T-helper 2 cell treated with Interferon-gamma antibody and Interleukin-4, amounts not matched to agents 5 μg/mL and 100 μg/mL, for 36 hours (primary cell): ENCODE measurements around the gene ASXL1.
"Not testable (repeated sequence)": the region's sequence is repeated elsewhere in the genome, so short reads cannot be mapped to it uniquely, and the experiment has no call there.

ENCODE experiments used
- DNase-seq: peaks from one replicate; pipeline ENCODE4 v3.0.0; 2021; ENCODE audit warnings: low spot score
- H3K27ac Mint-ChIP-seq: one replicate; pipeline ENCODE4 v1.8.0; 2021; ENCODE audit warnings: mild to moderate bottlenecking, mixed read lengths
- H3K27me3 Mint-ChIP-seq: one replicate; pipeline ENCODE4 v1.8.0; 2021; ENCODE audit warnings: low read depth, mixed read lengths
- H3K36me3 Mint-ChIP-seq: one replicate; pipeline ENCODE4 v1.8.0; 2021; ENCODE audit warnings: low read depth, mixed read lengths
- H3K4me1 Mint-ChIP-seq: one replicate; pipeline ENCODE4 v1.8.0; 2021; ENCODE audit warnings: low read depth, mixed read lengths
- H3K4me3 Mint-ChIP-seq: one replicate; pipeline ENCODE4 v1.8.0; 2022; ENCODE audit warnings: mild to moderate bottlenecking, moderate library complexity, mixed read lengths
- H3K9me3 Mint-ChIP-seq: one replicate; pipeline ENCODE4 v1.8.0; 2021; ENCODE audit warnings: mixed read lengths

Gene ASXL1

DNA sequence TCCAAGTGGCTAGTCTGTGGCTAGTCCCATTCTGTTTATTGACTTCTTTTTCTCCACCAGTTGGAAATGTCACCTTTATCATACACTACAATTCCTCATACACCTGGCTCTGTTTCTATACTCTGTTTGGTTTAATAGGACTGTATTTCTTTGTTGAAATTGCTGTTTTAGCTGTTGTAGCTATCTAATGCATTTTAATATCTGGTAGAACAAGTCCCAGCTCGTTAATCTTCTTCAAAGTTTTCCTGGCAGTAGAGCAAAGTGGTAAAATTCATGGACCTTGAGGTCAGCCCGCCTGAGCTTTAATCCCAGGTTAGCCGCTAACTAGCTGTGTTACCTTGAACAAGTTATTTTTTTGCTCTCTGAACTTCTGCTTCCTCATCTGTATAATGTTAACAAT is 9.9 kb upstream of the ASXL1 start:
- Mint-ChIP-seq H3K27me3 (no peaks in the 10 kb centered on the region), H3K9me3 (no peaks in the 10 kb centered on the region), H3K4me3 (no peak overlapping the region), H3K27ac (no peak overlapping the region), H3K36me3 (peaks cover 2% of the 10 kb centered on the region), H3K4me1 (peaks cover 12% of the 10 kb centered on the region)
- DNase-seq: no peak

DNA sequence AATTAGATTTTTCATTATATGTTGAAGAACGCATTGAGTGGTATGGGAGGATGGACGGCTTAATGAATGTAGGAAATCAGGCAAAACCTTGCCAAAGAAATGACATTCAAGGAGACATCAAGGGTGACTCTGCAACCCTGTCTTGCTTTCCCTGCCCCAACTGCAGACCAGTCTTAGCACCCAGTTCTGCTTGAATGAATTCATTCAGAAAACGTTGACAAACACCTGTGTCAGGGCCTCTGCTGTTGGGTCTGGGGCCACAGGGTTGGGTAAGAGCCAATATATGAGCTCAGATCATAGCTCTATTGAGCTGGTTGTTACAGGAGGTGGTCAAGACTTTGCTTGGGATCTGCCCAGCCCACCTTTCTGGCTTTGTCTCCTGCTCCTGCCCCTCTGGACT is 7.7 kb upstream of the ASXL1 start:
- Mint-ChIP-seq H3K36me3 (peaks cover 2% of the 10 kb centered on the region), H3K4me3 (no peak overlapping the region), H3K27ac (no peak overlapping the region), H3K27me3 (no peaks in the 10 kb centered on the region), H3K9me3 (no peaks in the 10 kb centered on the region), H3K4me1 (peaks cover 21% of the 10 kb centered on the region)
- DNase-seq: no peak

DNA sequence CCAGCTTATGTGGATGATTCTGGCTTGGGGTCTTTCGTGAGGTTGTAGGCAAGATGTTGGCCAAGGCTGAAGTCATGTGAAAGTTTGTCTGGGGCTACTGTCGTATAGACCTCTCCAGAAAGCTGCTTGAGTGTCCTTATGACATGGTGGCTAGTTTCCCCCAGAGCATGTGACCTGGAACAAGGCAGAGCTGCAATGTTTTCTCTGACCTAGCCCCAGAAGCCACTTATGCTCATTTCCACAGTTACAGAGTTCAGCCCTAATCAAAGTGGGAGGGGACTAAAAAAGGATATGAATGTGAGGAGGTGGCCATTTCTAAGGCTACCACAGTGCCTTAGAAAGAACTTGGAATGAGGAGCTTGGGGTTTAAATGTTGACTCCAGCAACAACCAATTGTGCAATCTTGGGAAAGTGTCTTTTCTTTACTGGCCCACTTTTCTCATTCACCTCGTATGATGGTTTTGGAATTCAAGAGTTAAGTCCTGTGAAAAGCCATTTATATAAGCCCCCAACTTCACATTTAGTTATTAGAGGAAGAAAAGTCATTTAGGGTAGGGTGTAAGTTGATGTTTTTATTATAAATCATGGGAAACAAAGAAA is 5.9 kb upstream of the ASXL1 start:
- H3K4me1 Mint-ChIP-seq: peaks cover 33% of the 10 kb centered on the region
- H3K27ac Mint-ChIP-seq: no peak overlapping the region
- no peak for DNase-seq
- H3K4me3 Mint-ChIP-seq: no peak overlapping the region
- H3K27me3 Mint-ChIP-seq: no peaks in the 10 kb centered on the region
- H3K36me3 Mint-ChIP-seq: peaks cover 2% of the 10 kb centered on the region
- H3K9me3 Mint-ChIP-seq: no peaks in the 10 kb centered on the region

DNA sequence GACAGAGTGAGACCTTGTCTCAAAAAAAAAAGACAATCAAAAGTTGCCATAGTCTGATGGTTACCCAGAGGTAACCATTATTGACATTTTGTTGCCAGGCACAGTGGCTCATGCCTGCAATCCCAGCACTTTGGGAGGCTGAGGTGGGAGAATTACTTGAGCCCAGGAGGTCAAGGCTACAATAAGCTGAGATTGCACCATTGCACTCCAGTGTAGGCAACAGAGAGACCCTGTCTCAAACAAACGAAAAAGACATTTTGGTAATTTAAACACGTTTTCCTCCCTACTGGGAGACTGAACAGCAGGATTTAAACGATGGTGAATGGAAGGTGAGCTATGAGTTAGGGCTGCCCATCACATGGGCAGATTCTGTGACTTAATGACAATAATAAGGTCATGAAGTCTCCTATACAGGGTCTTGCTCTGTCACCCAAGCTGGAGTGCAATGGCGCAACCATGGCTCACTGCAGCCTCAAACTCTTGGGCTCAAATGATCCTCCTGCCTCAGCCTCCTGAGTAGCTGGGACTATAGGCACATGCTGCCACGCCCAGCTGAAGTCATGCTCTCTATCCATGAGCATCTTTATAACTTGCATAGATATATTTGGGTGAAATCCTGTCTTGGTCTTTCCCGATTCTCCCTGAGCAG is 4.2 kb upstream of the ASXL1 start:
- H3K9me3 Mint-ChIP-seq: no peaks in the 10 kb centered on the region
- no peak overlapping the region for H3K4me3 Mint-ChIP-seq
- peaks cover 2% of the 10 kb centered on the region for H3K36me3 Mint-ChIP-seq
- no peaks in the 10 kb centered on the region for H3K27me3 Mint-ChIP-seq
- peaks cover 36% of the 10 kb centered on the region for H3K4me1 Mint-ChIP-seq
- H3K27ac Mint-ChIP-seq: peak overlapping the region; percentile 88
- DNase-seq: no peak

DNA sequence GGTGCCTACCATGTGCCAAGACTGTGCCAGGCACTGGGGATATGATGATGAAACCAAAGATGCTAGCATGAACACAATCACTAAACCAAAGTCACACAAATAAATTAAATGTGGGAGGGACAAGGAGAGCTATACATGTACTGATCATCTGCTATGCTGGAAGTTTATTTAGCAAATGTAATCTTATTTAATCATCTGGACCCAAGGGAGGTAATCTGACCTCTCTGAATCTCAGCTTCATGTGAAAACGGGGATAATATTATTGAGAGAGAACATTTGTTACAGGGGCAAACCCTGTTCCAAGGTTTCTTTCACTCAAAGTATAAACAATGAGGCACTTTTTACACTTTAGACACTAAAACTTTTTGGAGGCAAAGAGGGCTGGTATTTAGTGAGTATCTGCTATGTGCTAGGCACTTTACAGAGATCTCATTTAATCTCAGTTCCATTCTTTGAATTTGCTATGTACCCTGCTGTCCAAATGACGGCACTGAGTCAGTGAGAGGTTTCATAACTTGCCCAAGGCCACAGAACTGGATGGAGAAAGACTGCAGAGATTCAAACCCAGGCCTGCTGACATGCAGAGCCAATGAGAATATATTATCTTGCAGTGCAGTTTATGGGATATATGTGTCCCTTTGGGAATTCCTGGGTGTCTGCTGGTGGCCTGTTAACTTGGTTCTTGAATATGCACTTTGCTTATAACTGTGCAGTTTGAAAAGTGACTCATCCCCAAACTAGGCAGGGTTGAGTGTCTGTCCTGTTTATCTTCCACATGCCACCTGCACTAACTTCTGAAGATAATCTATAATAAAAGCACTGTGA is 3.3 kb upstream of the ASXL1 start:
- Mint-ChIP-seq H3K9me3 (no peaks in the 10 kb centered on the region), H3K4me1 (peaks cover 41% of the 10 kb centered on the region), H3K36me3 (peaks cover 8% of the 10 kb centered on the region), H3K27me3 (no peaks in the 10 kb centered on the region), H3K27ac (peak overlapping the region; percentile 88), H3K4me3 (peak overlapping the region; percentile 55)
- DNase-seq: peak; percentile 40

DNA sequence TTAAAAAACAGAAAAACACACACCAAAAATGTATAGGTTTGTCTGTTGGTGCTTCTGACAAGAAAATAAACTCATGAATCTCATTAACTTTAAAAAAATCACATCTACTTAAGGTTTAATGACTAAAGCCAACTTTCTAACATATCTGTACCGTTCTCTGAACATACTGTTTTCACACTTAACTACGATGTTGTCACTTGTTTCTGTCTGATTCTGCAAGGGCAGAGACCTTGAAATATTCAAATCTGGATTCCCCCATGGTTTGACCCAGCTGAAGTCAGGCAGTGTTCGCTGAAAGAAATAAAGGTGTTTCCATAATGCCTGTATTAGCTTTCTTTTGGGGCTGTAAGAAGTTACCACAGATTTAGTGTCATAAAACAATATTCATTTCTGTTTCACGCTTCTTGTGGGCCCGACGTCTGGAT is 2.7 kb upstream of the ASXL1 start:
- H3K4me3 Mint-ChIP-seq: peak overlapping the region; percentile 55
- H3K27me3 Mint-ChIP-seq: no peaks in the 10 kb centered on the region
- peak overlapping the region; percentile 88 for H3K27ac Mint-ChIP-seq
- peaks cover 10% of the 10 kb centered on the region for H3K36me3 Mint-ChIP-seq
- peaks cover 46% of the 10 kb centered on the region for H3K4me1 Mint-ChIP-seq
- no peaks in the 10 kb centered on the region for H3K9me3 Mint-ChIP-seq
- peak; percentile 37 for DNase-seq

DNA sequence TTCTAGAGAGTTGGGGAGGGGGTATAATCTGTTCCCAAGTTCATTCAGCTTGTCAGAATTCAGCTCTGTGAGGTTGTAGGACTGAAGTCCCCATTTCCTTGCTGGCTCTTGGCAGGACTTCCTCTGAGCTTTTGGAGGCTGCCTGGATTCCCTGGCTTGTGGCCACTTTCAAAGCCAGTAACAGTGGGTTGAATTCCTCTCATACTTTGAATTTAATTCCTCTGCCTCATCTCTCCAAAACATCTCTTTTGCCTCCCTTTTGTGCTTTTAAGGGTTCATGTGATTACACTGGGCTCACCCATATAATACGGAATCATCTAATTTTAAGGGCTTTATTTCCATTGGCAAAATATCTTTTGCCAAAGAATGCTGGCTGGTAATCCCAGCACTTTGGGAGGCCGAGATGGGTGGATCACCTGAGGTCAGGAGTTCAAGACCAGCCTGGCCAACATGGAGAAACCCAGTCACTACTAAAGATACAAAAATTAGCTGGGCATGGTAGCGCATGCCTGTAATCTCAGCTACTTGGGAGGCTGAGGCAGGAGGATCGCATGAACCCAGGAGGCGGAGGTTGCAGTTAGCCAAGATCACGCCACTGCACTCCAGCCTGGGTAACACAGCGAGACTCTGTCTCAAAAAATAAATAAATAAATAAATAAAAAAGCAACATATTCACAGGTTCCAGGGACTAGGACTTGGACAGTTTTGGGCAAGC is 2.1 kb upstream of the ASXL1 start:
- H3K4me3 Mint-ChIP-seq: peak overlapping the region; percentile 55
- H3K27me3 Mint-ChIP-seq, H3K9me3 Mint-ChIP-seq, DNase-seq: not testable (repeated sequence)
- peaks cover 49% of the 10 kb centered on the region for H3K4me1 Mint-ChIP-seq
- H3K36me3 Mint-ChIP-seq: peaks cover 14% of the 10 kb centered on the region
- H3K27ac Mint-ChIP-seq: peak overlapping the region; percentile 88

DNA sequence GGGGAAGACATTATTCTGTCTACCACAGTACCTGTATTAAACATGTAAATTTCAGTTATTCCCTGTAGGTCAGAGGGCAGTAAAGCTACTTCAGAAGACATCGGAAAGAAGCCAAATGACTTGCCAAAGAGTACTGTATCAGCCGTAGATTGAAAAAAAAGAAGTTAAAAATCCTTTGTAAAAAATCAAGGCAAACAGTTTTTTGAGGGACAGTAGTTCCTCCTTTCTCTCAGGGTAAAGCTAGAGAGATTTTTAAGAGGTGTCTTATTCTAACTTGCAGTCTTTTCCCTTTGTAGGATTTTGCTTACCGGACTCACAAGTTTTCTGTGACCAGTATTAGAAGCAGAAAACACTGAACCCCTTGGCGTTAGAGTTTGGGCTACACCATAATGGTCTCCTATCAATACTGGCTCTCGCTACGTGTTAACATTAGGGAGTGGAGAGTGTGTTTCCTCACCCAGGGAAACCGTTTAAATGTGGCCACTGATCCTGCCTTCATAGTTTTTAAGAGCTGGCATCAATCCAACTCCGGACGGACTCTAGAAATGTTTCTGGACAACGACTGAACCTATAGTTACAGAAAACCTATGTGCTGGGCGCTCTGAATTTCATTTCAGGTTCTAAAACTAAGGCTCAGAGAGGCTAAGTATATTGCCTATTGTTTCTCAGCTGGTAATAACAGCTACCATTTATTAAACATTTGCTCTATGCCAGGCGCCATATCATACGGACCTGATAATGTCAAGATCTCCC is 1.3 kb upstream of the ASXL1 start:
- H3K9me3 Mint-ChIP-seq: no peaks in the 10 kb centered on the region
- DNase-seq: no peak
- peak overlapping the region; percentile 99 for H3K27ac Mint-ChIP-seq
- peaks cover 17% of the 10 kb centered on the region for H3K36me3 Mint-ChIP-seq
- H3K4me3 Mint-ChIP-seq: peak overlapping the region; percentile 98
- no peaks in the 10 kb centered on the region for H3K27me3 Mint-ChIP-seq
- peaks cover 50% of the 10 kb centered on the region for H3K4me1 Mint-ChIP-seq

DNA sequence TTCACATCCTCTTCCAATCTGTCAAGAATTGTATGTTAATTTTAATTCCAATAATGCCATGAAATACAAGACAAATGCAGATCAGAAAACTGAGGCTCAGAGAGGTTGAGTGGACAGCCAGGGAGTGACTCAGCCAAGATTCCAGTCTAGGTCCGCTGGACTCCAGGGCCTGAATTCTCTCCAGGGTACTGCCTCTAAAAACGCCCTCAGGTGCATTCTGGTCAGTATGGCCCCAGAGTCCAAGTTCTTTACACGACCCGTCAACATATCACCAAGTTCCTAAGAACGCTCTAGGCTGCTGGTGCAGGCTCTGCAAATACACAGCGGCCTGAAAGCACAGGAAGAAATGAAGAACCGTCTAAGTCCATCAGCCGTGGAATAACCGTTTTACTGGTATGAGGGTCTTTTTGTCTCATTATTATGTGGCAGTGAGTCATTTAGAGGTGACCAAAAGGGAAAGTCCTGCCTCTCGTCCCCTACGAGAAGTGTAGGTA is 709 bp upstream of the ASXL1 start:
- no peak for DNase-seq
- peak overlapping the region; percentile 98 for H3K4me3 Mint-ChIP-seq
- H3K27ac Mint-ChIP-seq: peak overlapping the region; percentile 99
- no peaks in the 10 kb centered on the region for H3K9me3 Mint-ChIP-seq
- H3K36me3 Mint-ChIP-seq: peaks cover 21% of the 10 kb centered on the region
- no peaks in the 10 kb centered on the region for H3K27me3 Mint-ChIP-seq
- H3K4me1 Mint-ChIP-seq: peaks cover 48% of the 10 kb centered on the region

DNA sequence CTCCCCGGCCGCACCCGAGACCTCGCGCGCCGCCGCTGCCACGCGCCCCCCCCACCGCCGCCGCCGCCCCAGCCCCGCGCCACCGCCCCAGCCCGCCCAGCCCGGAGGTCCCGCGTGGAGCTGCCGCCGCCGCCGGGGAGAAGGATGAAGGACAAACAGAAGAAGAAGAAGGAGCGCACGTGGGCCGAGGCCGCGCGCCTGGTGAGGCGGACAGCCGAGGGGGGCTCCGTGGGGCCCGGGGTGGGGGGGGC is 426 bp downstream of the ASXL1 start:
- Mint-ChIP-seq H3K27me3 (no peaks in the 10 kb centered on the region), H3K9me3 (no peaks in the 10 kb centered on the region), H3K4me1 (peaks cover 59% of the 10 kb centered on the region), H3K27ac (no peak overlapping the region), H3K4me3 (no peak overlapping the region), H3K36me3 (peaks cover 24% of the 10 kb centered on the region)
- no peak for DNase-seq

DNA sequence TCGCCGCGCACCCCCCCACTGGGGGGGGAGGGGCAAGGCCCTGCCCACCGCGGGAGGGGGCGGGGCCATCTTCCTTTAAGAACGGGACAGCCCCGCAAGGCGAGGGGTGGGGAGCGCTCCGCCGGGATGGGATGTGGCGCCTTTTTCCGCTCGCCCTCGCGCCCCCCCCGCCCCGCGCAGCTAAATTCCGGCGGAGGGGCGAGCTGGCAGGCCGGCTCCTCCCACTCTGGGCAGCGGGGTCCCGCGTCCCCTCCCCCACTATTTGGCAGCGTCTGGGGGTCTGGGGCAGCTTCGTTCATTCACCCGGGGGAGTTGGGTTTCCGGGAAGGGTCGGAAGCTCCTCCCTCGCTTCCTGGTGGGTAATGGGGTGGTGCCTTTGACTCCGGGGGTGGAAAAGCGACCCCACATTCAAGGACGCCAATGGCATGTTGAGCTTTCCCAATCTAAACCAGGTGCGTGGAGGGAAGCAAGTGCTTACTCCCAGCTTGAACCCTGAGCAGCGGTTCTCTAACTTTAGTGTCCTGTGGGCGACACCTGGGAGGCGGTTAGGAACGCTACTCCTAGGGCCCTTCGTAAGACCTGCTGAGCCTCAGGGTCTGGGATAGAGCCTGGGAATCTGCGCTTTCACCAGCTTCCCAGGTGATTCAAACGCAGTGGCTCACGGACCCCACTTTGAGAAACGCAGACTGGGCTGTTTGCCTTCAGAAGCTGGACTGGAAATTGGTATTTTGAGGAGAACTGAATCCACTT is 927 bp downstream of the ASXL1 start:
- Mint-ChIP-seq H3K9me3 (no peaks in the 10 kb centered on the region), H3K36me3 (peaks cover 27% of the 10 kb centered on the region), H3K27ac (peak overlapping the region; percentile 86), H3K4me1 (peaks cover 63% of the 10 kb centered on the region), H3K4me3 (peak overlapping the region; percentile 94), H3K27me3 (no peaks in the 10 kb centered on the region)
- peak; percentile 81 for DNase-seq

DNA sequence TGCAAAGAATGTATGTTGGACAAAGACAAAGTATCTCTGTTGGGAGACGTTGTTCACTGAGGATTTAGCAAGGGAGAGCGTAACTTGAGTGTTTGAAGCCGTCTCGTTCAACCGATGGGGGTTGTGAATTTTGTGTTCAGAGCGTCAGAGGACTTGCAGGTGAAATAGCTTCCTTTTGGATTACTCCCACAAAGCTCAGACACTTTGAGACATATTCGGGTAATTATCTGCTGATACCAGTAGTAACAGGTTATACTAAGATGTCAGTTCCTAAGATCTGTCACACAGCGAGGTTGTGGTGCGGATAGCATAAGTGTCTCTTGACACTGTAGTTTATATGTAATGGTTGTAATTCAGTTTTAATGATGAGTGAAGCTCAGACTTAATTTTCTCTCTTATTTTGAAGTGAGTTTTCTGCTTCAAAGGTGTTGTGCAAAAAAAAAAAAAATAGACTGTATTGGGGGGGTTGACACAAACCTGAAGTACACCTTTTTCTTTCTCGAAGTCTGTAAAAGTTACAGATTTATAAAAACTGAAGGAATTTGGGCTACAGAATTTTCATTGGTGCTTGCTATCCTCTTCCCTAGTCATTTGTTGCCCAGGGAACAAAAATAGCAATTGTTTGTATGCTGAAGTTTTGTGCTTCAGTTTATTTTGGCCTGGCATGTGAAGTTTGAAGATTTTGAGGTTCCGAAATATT is 1.7 kb downstream of the ASXL1 start:
- H3K27ac Mint-ChIP-seq: peak overlapping the region; percentile 86
- DNase-seq: no peak
- peak overlapping the region; percentile 94 for H3K4me3 Mint-ChIP-seq
- H3K36me3 Mint-ChIP-seq: peaks cover 27% of the 10 kb centered on the region
- peaks cover 60% of the 10 kb centered on the region for H3K4me1 Mint-ChIP-seq
- H3K27me3 Mint-ChIP-seq: no peaks in the 10 kb centered on the region
- H3K9me3 Mint-ChIP-seq: no peaks in the 10 kb centered on the region
